ENCODE measurements around the gene RPL14.
"Not testable (repeated sequence)": the region's sequence is repeated elsewhere in the genome, so short reads cannot be mapped to it uniquely, and the experiment has no call there.

RPL14 gene

GRCh38 chr3:40456279-40456939, 730 bp upstream of the RPL14 start:
- peak overlapping the region; percentile 91 for H3K4me3 ChIP-seq (replicated peaks; ENCODE audit: insufficient read depth, low read length)
- H3K27ac ChIP-seq (replicated peaks) = peak overlapping the region; percentile 86
- DNase-seq (ENCODE audit: low read depth in 1 of 2, low spot score in 1 of 2) = no peak
- no peaks in the 10 kb centered on the region for H3K27me3 ChIP-seq (ENCODE audit: insufficient read depth, poor library complexity, severe bottlenecking)
- TF ChIP-seq POLR2AphosphoS5 (IDR thresholded peaks at IDR 0.05; ENCODE audit: low read depth) (no peak), CTCF (IDR thresholded peaks at IDR 0.05; ENCODE audit: insufficient read depth, low read length) (no peak)

- no peak for DNase-seq (ENCODE audit: low read depth in 1 of 2, low spot score in 1 of 2)
- peak overlapping the region; percentile 86 for H3K27ac ChIP-seq (replicated peaks)
- H3K27me3 ChIP-seq (ENCODE audit: insufficient read depth, poor library complexity, severe bottlenecking) = no peaks in the 10 kb centered on the region
- peak overlapping the region; percentile 91 for H3K4me3 ChIP-seq (replicated peaks; ENCODE audit: insufficient read depth, low read length)
- TF ChIP-seq SPI1 (IDR thresholded peaks at IDR 0.05; ENCODE audit: borderline replicate concordance, low read depth) (no peak), REST (IDR thresholded peaks at IDR 0.05; ENCODE audit: insufficient replicate concordance, low read depth) (no peak), CTCF (IDR thresholded peaks at IDR 0.05; ENCODE audit: insufficient read depth, low read length) (no peak), POLR2AphosphoS5 (IDR thresholded peaks at IDR 0.05; ENCODE audit: low read depth) (no peak), GABPA (IDR thresholded peaks at IDR 0.05; ENCODE audit: low read depth) (no peak)
Measured at GRCh38 chr3:40458473-40458872, 1.3 kb downstream of the RPL14 start.

GRCh38 chr3:40460481-40460880, 3.3 kb downstream of the RPL14 start:
- H3K27me3 ChIP-seq (ENCODE audit: insufficient read depth, poor library complexity, severe bottlenecking); H3K4me3 ChIP-seq (replicated peaks; ENCODE audit: insufficient read depth, low read length); H3K27ac ChIP-seq (replicated peaks): not testable (repeated sequence)
- peak in 1 of 2 experiments; percentile 34 for DNase-seq (ENCODE audit: low read depth in 1 of 2, low spot score in 1 of 2)

- H3K4me3 ChIP-seq (replicated peaks; ENCODE audit: insufficient read depth, low read length) = no peak overlapping the region
- DNase-seq (ENCODE audit: low read depth in 1 of 2, low spot score in 1 of 2) = no peak
- no peaks in the 10 kb centered on the region for H3K27me3 ChIP-seq (ENCODE audit: insufficient read depth, poor library complexity, severe bottlenecking)
- TF ChIP-seq CTCF (IDR thresholded peaks at IDR 0.05; ENCODE audit: insufficient read depth, low read length) (no peak), REST (IDR thresholded peaks at IDR 0.05; ENCODE audit: insufficient replicate concordance, low read depth) (no peak), GABPA (IDR thresholded peaks at IDR 0.05; ENCODE audit: low read depth) (no peak), POLR2AphosphoS5 (IDR thresholded peaks at IDR 0.05; ENCODE audit: low read depth) (no peak), SPI1 (IDR thresholded peaks at IDR 0.05; ENCODE audit: borderline replicate concordance, low read depth) (no peak)
- H3K27ac ChIP-seq (replicated peaks) = no peak overlapping the region
Measured at GRCh38 chr3:40461161-40461560, 4.0 kb downstream of the RPL14 start.

GRCh38 chr3:40462838-40463237, 5.7 kb downstream of the RPL14 start:
- not testable (repeated sequence) for DNase-seq (ENCODE audit: low read depth in 1 of 2, low spot score in 1 of 2); H3K4me3 ChIP-seq (replicated peaks; ENCODE audit: insufficient read depth, low read length); H3K27ac ChIP-seq (replicated peaks); H3K27me3 ChIP-seq (ENCODE audit: insufficient read depth, poor library complexity, severe bottlenecking)

Data from HL-60 (cell line).